Measurements from ENCODE around the gene PLAU. TPM values are rescaled to one million over a fixed set of nuclear protein-coding genes. Genes with fewer than 3 reads are reported as not detected.

The PLAU gene
- total RNA-seq, 1 donor from 2014 or later: 112 TPM

DNA sequence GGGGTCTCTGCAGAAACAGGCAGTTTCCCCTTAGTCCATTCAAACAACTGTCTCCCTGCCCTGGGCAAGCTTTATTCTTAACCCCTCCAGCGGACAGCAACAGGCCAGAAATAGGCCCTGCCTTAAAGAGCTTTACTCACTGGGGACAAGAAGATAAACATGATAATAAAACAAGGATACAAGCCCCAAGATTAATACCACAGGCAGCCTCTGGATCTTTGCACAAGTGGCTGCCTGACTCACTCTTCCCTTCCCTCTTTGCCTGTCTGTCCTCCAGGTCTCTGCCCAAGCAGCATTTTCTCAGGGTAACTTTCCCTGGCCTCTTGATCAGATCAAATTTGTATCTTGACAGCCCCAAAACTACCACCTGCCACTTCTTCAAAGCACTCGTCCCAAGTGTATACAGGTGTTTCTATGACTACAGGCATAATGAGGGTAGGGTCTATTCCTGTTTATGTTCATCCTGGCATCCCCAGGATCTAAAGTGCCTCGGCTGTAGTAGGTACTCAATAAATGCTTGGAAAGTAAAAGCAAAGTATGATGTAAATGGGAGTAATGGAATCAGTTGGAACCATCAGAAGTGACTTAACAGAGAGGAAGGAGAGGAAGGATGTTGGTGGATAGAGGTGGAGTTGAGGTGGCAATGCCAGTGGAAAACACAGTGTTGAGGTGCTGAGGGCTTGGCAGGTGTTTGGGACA is 29.6 kb upstream of the PLAU start:
- Mint-ChIP-seq H3K4me1 (ENCODE audit: unreplicated experiment) (peaks cover 21% of the 10 kb centered on the region), H3K36me3 (ENCODE audit: unreplicated experiment) (no peaks in the 10 kb centered on the region), H3K27me3 (ENCODE audit: unreplicated experiment) (no peaks in the 10 kb centered on the region), H3K4me3 (ENCODE audit: unreplicated experiment) (no peak overlapping the region), H3K9me3 (ENCODE audit: unreplicated experiment) (no peaks in the 10 kb centered on the region), H3K27ac (ENCODE audit: unreplicated experiment) (no peak overlapping the region)
- DNase-seq (ENCODE audit: extremely low spot score, unreplicated experiment): no peak
- TF ChIP-seq, protein P1, sequence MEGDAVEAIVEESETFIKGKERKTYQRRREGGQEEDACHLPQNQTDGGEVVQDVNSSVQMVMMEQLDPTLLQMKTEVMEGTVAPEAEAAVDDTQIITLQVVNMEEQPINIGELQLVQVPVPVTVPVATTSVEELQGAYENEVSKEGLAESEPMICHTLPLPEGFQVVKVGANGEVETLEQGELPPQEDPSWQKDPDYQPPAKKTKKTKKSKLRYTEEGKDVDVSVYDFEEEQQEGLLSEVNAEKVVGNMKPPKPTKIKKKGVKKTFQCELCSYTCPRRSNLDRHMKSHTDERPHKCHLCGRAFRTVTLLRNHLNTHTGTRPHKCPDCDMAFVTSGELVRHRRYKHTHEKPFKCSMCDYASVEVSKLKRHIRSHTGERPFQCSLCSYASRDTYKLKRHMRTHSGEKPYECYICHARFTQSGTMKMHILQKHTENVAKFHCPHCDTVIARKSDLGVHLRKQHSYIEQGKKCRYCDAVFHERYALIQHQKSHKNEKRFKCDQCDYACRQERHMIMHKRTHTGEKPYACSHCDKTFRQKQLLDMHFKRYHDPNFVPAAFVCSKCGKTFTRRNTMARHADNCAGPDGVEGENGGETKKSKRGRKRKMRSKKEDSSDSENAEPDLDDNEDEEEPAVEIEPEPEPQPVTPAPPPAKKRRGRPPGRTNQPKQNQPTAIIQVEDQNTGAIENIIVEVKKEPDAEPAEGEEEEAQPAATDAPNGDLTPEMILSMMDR (IDR thresholded peaks at IDR 0.05): no peak

DNA sequence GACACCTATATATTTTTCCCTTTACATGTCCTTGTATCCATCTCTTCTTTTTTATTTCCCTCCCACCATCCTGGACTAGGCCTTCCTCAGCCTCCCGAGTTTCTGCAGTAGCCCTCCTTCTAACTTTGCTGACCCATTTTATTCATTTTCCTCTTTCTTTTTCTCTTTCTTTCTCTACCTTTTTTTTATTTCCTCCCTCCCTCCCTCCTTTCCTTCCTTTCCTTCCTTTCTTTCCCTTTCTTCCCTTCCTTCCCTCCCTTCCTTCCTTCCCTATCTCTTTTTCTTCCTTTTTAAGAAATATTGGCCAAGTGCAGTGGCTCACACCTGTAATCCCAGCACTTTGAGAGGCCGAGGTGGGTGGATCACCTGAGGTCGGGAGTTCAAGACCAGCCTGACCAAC is 26.9 kb upstream of the PLAU start:
- Mint-ChIP-seq H3K27me3 (ENCODE audit: unreplicated experiment) (no peaks in the 10 kb centered on the region), H3K4me1 (ENCODE audit: unreplicated experiment) (peaks cover 38% of the 10 kb centered on the region), H3K27ac (ENCODE audit: unreplicated experiment) (no peak overlapping the region), H3K36me3 (ENCODE audit: unreplicated experiment) (no peaks in the 10 kb centered on the region), H3K4me3 (ENCODE audit: unreplicated experiment) (no peak overlapping the region), H3K9me3 (ENCODE audit: unreplicated experiment) (no peaks in the 10 kb centered on the region)
- TF ChIP-seq, protein P1 (IDR thresholded peaks at IDR 0.05): no peak
- DNase-seq (ENCODE audit: extremely low spot score, unreplicated experiment): no peak

DNA sequence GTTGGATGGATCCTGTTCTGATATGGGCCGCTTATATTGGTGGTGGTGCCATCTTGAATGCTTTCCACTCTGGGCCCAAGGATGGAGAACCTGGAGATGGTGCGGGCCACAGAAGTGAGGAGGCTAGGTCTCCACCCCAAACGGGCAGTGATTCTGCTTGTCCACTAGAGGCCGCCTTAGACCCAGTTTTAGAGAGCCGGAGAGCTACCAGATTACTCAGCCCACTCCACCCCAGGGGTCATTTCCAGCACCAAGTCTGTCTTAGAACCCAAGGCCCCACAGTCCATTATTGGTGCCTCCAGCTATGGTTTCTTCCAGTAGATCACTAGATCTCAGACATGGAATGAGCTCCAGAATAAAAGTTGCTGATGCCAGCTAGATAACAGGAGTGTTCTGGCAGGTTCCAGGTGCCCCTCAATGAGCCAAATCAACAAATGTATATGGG is 24.8 kb upstream of the PLAU start:
- TF ChIP-seq, protein P1 (IDR thresholded peaks at IDR 0.05): peak; percentile 92
- Mint-ChIP-seq H3K36me3 (ENCODE audit: unreplicated experiment) (no peaks in the 10 kb centered on the region), H3K4me3 (ENCODE audit: unreplicated experiment) (peak overlapping the region; percentile 4), H3K27me3 (ENCODE audit: unreplicated experiment) (no peaks in the 10 kb centered on the region), H3K9me3 (ENCODE audit: unreplicated experiment) (no peaks in the 10 kb centered on the region), H3K4me1 (ENCODE audit: unreplicated experiment) (peaks cover 52% of the 10 kb centered on the region), H3K27ac (ENCODE audit: unreplicated experiment) (peak overlapping the region; percentile 94)
- DNase-seq (ENCODE audit: extremely low spot score, unreplicated experiment): peak; percentile 90

DNA sequence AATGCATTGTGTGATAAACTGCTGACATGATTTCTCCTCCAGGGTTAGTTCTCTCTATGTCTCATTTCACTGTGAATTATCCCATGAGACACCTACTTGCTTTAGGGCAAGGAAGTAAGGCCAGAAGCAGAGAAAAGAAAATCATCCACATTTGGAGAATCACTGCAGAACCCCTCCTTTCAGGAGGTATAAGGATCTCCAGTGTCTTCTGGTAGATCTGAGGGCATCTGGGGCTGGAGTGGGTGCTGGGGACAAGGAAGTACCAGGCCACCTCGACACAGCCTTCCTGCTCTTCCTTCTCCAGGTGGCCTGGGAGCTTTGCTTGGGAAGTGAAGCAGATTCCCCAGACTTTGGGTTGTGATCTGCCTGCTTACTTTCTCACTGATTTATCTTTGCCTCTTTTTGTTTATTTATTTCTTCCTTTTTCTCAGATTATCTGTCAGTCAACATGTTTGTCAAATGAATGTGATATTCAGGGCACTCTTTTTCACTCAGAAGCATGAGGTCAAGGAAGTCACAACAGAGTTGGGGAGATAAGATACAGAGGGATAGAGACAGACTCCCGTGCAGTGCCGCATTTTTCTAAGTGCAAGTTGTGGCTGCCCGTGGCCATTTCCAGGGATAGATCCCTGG is 24.2 kb upstream of the PLAU start:
- peaks cover 59% of the 10 kb centered on the region for H3K4me1 Mint-ChIP-seq (ENCODE audit: unreplicated experiment)
- TF ChIP-seq, protein P1 (IDR thresholded peaks at IDR 0.05): no peak
- no peaks in the 10 kb centered on the region for H3K9me3 Mint-ChIP-seq (ENCODE audit: unreplicated experiment)
- peak overlapping the region; percentile 46 for H3K4me3 Mint-ChIP-seq (ENCODE audit: unreplicated experiment)
- DNase-seq (ENCODE audit: extremely low spot score, unreplicated experiment): no peak
- peak overlapping the region; percentile 94 for H3K27ac Mint-ChIP-seq (ENCODE audit: unreplicated experiment)
- H3K36me3 Mint-ChIP-seq (ENCODE audit: unreplicated experiment): no peaks in the 10 kb centered on the region
- H3K27me3 Mint-ChIP-seq (ENCODE audit: unreplicated experiment): no peaks in the 10 kb centered on the region

DNA sequence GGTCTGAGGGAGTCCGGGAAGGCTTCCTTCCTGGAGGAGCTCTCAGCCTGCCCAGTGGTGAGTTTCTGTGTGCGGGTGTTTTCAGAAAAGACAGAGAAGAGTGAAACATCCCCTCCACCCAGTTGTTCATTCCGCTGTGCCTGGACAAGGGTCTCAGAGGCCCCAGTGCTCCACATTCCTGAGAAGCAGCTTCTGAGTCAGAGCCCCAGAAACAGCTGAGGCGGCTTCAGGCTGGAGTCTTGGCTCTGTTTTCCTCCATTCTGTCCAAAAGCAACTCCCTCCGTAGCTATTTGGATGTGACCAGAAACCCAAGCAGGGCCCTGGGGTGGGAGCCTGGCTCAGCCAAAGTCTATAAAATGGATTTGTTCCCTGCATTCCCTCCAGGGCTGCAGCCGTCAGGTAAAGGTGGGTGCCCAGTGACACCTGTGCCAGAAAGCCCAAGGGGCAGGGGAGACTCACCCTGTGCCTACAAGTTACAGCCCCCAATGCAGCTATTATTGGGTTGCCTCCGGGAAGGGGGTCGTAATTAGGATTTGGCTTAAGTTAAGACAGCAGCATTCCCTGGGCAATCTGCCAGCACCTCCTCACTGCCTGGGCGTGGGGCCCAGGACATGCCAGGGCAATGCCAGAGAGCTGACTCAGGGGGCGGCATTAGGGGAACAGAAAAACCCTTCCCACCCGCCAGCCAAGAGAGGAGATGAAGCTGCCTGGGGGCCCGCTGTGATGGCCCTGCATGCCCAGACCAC is 23.5 kb upstream of the PLAU start:
- peak overlapping the region; percentile 94 for H3K27ac Mint-ChIP-seq (ENCODE audit: unreplicated experiment)
- peaks cover 64% of the 10 kb centered on the region for H3K4me1 Mint-ChIP-seq (ENCODE audit: unreplicated experiment)
- H3K9me3 Mint-ChIP-seq (ENCODE audit: unreplicated experiment): no peaks in the 10 kb centered on the region
- no peaks in the 10 kb centered on the region for H3K27me3 Mint-ChIP-seq (ENCODE audit: unreplicated experiment)
- H3K36me3 Mint-ChIP-seq (ENCODE audit: unreplicated experiment): no peaks in the 10 kb centered on the region
- peak; percentile 96 for DNase-seq (ENCODE audit: extremely low spot score, unreplicated experiment)
- TF ChIP-seq, protein P1 (IDR thresholded peaks at IDR 0.05): peak; percentile 30
- peak overlapping the region; percentile 46 for H3K4me3 Mint-ChIP-seq (ENCODE audit: unreplicated experiment)
